GM12875 (cell line): Measurements from ENCODE around the gene TMEM87B.
"Not testable (repeated sequence)": the region's sequence is repeated elsewhere in the genome, so short reads cannot be mapped to it uniquely, and the experiment has no call there.

Experiments used
- H3K4me3 ChIP-seq: one replicate; pipeline ENCODE4 v1.5.1; 2011; ENCODE audit warnings: low read depth, low read length, control low read depth
- CTCF ChIP-seq: IDR thresholded peaks from 2 replicates; pipeline ENCODE4 v1.5.1; 2011; ENCODE audit warnings: low read depth, mild to moderate bottlenecking, control low read depth, inconsistent platforms, low read length, moderate library complexity, borderline replicate concordance; ENCODE audit not compliant: insufficient read depth

TMEM87B gene

GRCh38 chr2:112133344-112133743 is 78.3 kb downstream of the TMEM87B start:
- H3K4me3 ChIP-seq, result no peak overlapping the region
- no peak for TF ChIP-seq CTCF

GRCh38 chr2:112134120-112134519 is 79.1 kb downstream of the TMEM87B start:
- H3K4me3 ChIP-seq, result no peak overlapping the region
- no peak for TF ChIP-seq CTCF

- no peak for TF ChIP-seq CTCF
- no peak overlapping the region for H3K4me3 ChIP-seq
These were observed 81.0 kb downstream of the TMEM87B start for GRCh38 chr2:112136096-112136495.

GRCh38 chr2:112137516-112138158 is 82.6 kb downstream of the TMEM87B start:
- H3K4me3 ChIP-seq, result peak overlapping the region; percentile 30
- TF ChIP-seq CTCF, result no peak

GRCh38 chr2:112138159-112139032 is 83.3 kb downstream of the TMEM87B start, which contains the start of gene FBLN7:
TSS of gene FBLN7 (plus strand) at chr2:112138385. CDS start at chr2:112138656, 271 bp downstream.
- no peak for TF ChIP-seq CTCF
- H3K4me3 ChIP-seq, result peak within 1 kb of the TSS; percentile 30

GRCh38 chr2:112139033-112139614 is 84.1 kb downstream of the TMEM87B start:
- H3K4me3 ChIP-seq, result not testable (repeated sequence)

GRCh38 chr2:112139661-112140204 is 84.7 kb downstream of the TMEM87B start:
- not testable (repeated sequence) for H3K4me3 ChIP-seq

- TF ChIP-seq CTCF, result no peak
- no peak overlapping the region for H3K4me3 ChIP-seq
These were observed 85.2 kb downstream of the TMEM87B start for GRCh38 chr2:112140205-112140802.
